GM10847 (cell line): ENCODE data around the gene FARP2.

ENCODE experiments used
- POLR2A ChIP-seq: IDR thresholded peaks from 2 replicates; pipeline ENCODE4 v1.6.1; 2011; ENCODE audit not compliant: insufficient read length; ENCODE audit errors: extremely low read depth

Gene FARP2

GRCh38 chr2:241509155-241509784, 153.2 kb downstream of the FARP2 start:
- TF ChIP-seq POLR2A: no peak

GRCh38 chr2:241511091-241511741, 155.1 kb downstream of the FARP2 start:
- no peak for TF ChIP-seq POLR2A

- no peak for TF ChIP-seq POLR2A
Observed at GRCh38 chr2:241514553-241514952, 158.5 kb downstream of the FARP2 start.

- TF ChIP-seq POLR2A: no peak
Observed at GRCh38 chr2:241514986-241515737, 159.1 kb downstream of the FARP2 start.

- TF ChIP-seq POLR2A: no peak
Observed at GRCh38 chr2:241516520-241516965, 160.5 kb downstream of the FARP2 start.

- no peak for TF ChIP-seq POLR2A
Observed at GRCh38 chr2:241517297-241517696, 161.2 kb downstream of the FARP2 start.

GRCh38 chr2:241519669-241520068, 163.6 kb downstream of the FARP2 start:
- no peak for TF ChIP-seq POLR2A

- TF ChIP-seq POLR2A: no peak
Observed at GRCh38 chr2:241522477-241522876, 166.4 kb downstream of the FARP2 start.

- no peak for TF ChIP-seq POLR2A
Observed at GRCh38 chr2:241530571-241530970, 174.5 kb downstream of the FARP2 start.

GRCh38 chr2:241531161-241531722, 175.2 kb downstream of the FARP2 start:
- TF ChIP-seq POLR2A: no peak

GRCh38 chr2:241532168-241532567, 176.1 kb downstream of the FARP2 start:
- TF ChIP-seq POLR2A: no peak

- no peak for TF ChIP-seq POLR2A
Observed at GRCh38 chr2:241532733-241533601, 176.9 kb downstream of the FARP2 start.

- TF ChIP-seq POLR2A: no peak
Observed at GRCh38 chr2:241534293-241534692, 178.2 kb downstream of the FARP2 start.

- no peak for TF ChIP-seq POLR2A
Observed at GRCh38 chr2:241534701-241535375, 178.8 kb downstream of the FARP2 start.
